Caco-2 (cell line): ENCODE measurements around the gene PASD1. TPM values are rescaled to one million over a fixed set of nuclear protein-coding genes. Genes with fewer than 3 reads are reported as not detected.

ENCODE experiments used
- BruUV-seq: library from RNA; stranded (reverse); fragments of 400-500 nt; replicated peaks from 2 replicates; lab custom pipeline; 2021; lab: Mats Ljungman, UMichigan
- CTCF ChIA-PET: fragments of 300-600 bp; sonication (Branson Sonifier 250); formaldehyde crosslinking; loops from one replicate; lab custom pipeline; 2022; ENCODE audit warnings: antibody characterized with exemption; lab: Charles Lee
- POLR2A ChIA-PET: fragments of 300-600 bp; sonication (Branson Sonifier 250); formaldehyde crosslinking; loops from one replicate; lab custom pipeline; 2022; ENCODE audit warnings: antibody characterized with exemption; lab: Charles Lee
- DNase-seq, 2 experiments: peaks; one replicate each; pipeline versions ENCODE4 v3.0.0 to v3.0.0-alpha.2; 2020 to 2022
- H3K27me3 ChIP-seq: replicated peaks from 2 replicates; pipeline ENCODE4 v1.6.0; 2011; ENCODE audit warnings: low read length; ENCODE audit not compliant: control insufficient read depth, insufficient read depth
- H3K36me3 ChIP-seq: 2 replicates; pipeline ENCODE4 v1.5.1; 2011; ENCODE audit warnings: low read length; ENCODE audit not compliant: control insufficient read depth, insufficient read depth
- H3K4me1 ChIP-seq: fragments of 250-450 bp; sonication (Bioruptor Pico); 2 replicates; pipeline ENCODE4 v1.5.1; 2020; ENCODE audit warnings: mild to moderate bottlenecking
- H3K4me3 ChIP-seq: 2 replicates; pipeline ENCODE4 v1.5.1; 2011; ENCODE audit warnings: low read depth, mild to moderate bottlenecking, control low read depth, low read length
- H3K9me3 ChIP-seq: fragments of 250-450 bp; sonication (Bioruptor Pico); 2 replicates; pipeline ENCODE4 v1.5.1; 2020; ENCODE audit warnings: mild to moderate bottlenecking, moderate library complexity
- H3K27ac Mint-ChIP-seq: one replicate; pipeline ENCODE4 v1.8.0; 2022; ENCODE audit warnings: mixed read lengths; ENCODE audit not compliant: unreplicated experiment
- H3K27me3 Mint-ChIP-seq: one replicate; pipeline ENCODE4 v1.8.0; 2022; ENCODE audit warnings: mixed read lengths; ENCODE audit not compliant: insufficient read depth, unreplicated experiment
- H3K36me3 Mint-ChIP-seq: one replicate; pipeline ENCODE4 v1.8.0; 2022; ENCODE audit warnings: mild to moderate bottlenecking, mixed read lengths; ENCODE audit not compliant: insufficient read depth, unreplicated experiment
- H3K4me1 Mint-ChIP-seq: one replicate; pipeline ENCODE4 v1.8.0; 2022; ENCODE audit warnings: low read depth, mixed read lengths; ENCODE audit not compliant: unreplicated experiment
- H3K4me3 Mint-ChIP-seq: one replicate; pipeline ENCODE4 v1.8.0; 2022; ENCODE audit warnings: mild to moderate bottlenecking, moderate library complexity, mixed read lengths; ENCODE audit not compliant: unreplicated experiment
- H3K9me3 Mint-ChIP-seq: one replicate; pipeline ENCODE4 v1.8.0; 2022; ENCODE audit warnings: mixed read lengths; ENCODE audit not compliant: unreplicated experiment
- CTCF ChIP-seq, 2 experiments: fragments of 200-600 bp in 1 of 2; IDR thresholded peaks; 1 replicate in 1 of 2; 2 replicates in 1 of 2; pipeline versions ENCODE4 v1.5.1 to v1.8.0; 2011 to 2022; ENCODE audit warnings: antibody characterized with exemption in 1 of 2, control low read depth in 1 of 2, inconsistent platforms in 1 of 2, low read depth in 1 of 2, low read length in 1 of 2, mild to moderate bottlenecking in 1 of 2, moderate library complexity in 1 of 2; ENCODE audit not compliant: insufficient read depth in 1 of 2, severe bottlenecking in 1 of 2, unreplicated experiment in 1 of 2
- intact Hi-C: fragments of 100-400 bp; cut with micrococcal nuclease; formaldehyde crosslinking; loops from one replicate; pipeline ENCODE4 v1.10.0; 2022; ENCODE audit not compliant: unreplicated experiment
- total RNA-seq: library from RNA; stranded (reverse); gene quantifications from 2 replicates; pipeline ENCODE4 v1.2.3, GENCODE V29; 2022

PASD1 gene
- total RNA-seq, 1 experiment from 2014 or later = not detected

DNA sequence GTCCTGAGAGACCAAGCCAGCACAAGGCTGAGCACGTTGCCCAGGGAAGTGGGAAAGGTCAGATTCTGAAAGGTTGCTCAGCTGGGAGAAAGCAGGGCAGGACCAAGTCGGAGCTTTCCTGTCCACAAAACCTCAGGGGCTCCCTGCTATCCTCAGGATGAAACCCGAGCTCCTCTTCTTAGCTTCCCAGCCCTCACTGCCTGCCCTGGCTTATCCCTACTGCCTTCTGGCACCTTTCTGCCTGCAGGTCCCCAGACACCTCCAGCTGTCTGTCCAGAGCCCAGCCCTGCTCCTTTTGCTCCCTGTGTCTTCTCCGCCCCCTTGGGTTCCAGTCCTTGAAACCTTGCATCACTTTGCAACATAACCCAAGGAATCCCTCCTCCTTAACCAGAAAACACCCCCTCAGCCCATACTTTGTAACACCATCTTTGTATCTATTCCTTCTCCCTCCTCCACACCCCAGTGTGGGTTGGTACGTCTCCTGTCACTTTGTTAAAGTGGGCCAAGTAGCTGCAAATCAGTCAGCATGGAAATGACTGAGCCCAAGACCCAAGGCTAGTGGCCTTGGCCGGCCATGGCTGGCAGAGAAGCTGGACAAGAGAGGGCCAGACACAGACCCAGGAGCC, 111.8 kb downstream of the PASD1 start:
- H3K36me3 ChIP-seq = no peaks in the 10 kb centered on the region
- H3K4me1 Mint-ChIP-seq = no peaks in the 10 kb centered on the region
- H3K4me1 ChIP-seq = no peaks in the 10 kb centered on the region
- no TSS peak for BruUV-seq
- H3K27ac Mint-ChIP-seq = no peak overlapping the region
- H3K36me3 Mint-ChIP-seq = no peaks in the 10 kb centered on the region
- H3K27me3 Mint-ChIP-seq = peaks cover 8% of the 10 kb centered on the region
- no peaks in the 10 kb centered on the region for H3K27me3 ChIP-seq
- no peak overlapping the region for H3K4me3 Mint-ChIP-seq
- ChIA-PET POLR2A (no interaction called here), CTCF (no interaction called here)
- H3K9me3 ChIP-seq = no peaks in the 10 kb centered on the region
- no peak for TF ChIP-seq CTCF (IDR thresholded peaks at IDR 0.05; ENCODE audit: insufficient read depth in 1 of 2, low read depth in 1 of 2, low read length in 1 of 2, severe bottlenecking in 1 of 2, unreplicated experiment in 1 of 2)
- intact Hi-C loops = no loop called here
- no peak overlapping the region for H3K4me3 ChIP-seq
- DNase-seq = no peak
- H3K9me3 Mint-ChIP-seq = no peaks in the 10 kb centered on the region

DNA sequence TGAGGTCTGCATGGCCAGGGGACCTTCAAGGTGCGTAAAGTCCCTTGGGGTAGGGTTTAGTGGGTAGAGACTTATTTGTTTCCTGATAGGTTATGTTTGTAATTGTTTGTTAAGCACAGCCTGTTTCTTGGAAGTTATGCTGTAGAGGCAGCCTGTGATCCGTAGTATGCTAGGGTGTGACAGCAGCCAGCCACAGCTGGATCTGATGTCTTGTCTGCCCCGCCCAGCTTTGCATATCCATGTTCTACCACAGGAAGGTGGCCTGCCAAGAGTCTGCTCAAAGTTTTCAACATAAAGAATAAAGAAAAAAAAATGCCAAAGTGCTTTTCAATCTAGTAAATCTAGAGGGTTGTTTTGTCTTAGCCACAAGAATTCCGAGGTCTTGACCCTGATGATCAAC, 112.7 kb downstream of the PASD1 start:
- Histone ChIP-seq H3K9me3 (no peaks in the 10 kb centered on the region), H3K36me3 (no peaks in the 10 kb centered on the region), H3K4me1 (no peaks in the 10 kb centered on the region), H3K27me3 (no peaks in the 10 kb centered on the region), H3K4me3 (no peak overlapping the region)
- ChIA-PET CTCF (no interaction called here), POLR2A (no interaction called here)
- DNase-seq = no peak
- Mint-ChIP-seq H3K27me3 (peaks cover 8% of the 10 kb centered on the region), H3K4me1 (no peaks in the 10 kb centered on the region), H3K36me3 (no peaks in the 10 kb centered on the region), H3K9me3 (no peaks in the 10 kb centered on the region), H3K27ac (no peak overlapping the region), H3K4me3 (no peak overlapping the region)
- intact Hi-C loops = no loop called here
- no TSS peak for BruUV-seq
- TF ChIP-seq CTCF (IDR thresholded peaks at IDR 0.05; ENCODE audit: insufficient read depth in 1 of 2, low read depth in 1 of 2, low read length in 1 of 2, severe bottlenecking in 1 of 2, unreplicated experiment in 1 of 2) = no peak

DNA sequence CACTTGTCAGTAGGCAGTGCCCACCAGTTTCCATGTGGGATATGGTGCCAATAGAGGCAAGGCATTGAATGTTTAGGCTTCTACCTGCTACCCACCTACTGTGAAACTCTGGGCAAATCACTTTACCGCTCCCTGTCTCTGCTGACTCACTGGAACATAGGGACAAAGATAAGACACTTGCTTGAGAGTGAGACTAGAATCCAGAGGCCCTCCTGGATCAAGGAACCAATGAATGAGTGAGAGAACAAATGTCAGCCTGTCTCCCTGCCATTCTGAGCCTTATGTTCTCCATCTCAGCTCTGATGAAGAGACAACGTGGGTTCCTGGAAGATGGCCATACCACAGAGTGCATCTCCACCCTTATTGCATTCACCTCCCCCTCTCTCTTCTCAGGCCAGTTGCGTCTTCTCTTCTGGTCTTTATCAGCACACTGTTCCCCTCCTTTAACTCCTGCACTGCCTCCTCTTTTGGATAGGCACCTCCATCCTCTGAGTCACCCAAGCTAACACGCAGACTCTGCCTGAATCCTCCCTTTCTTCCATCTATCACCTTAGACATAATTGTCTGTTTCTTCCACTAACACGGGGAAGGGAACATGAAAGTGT, 116.4 kb downstream of the PASD1 start:
- DNase-seq = no peak
- no peak for TF ChIP-seq CTCF (IDR thresholded peaks at IDR 0.05; ENCODE audit: insufficient read depth in 1 of 2, low read depth in 1 of 2, low read length in 1 of 2, severe bottlenecking in 1 of 2, unreplicated experiment in 1 of 2)
- H3K36me3 ChIP-seq = no peaks in the 10 kb centered on the region
- H3K9me3 ChIP-seq = no peaks in the 10 kb centered on the region
- Mint-ChIP-seq H3K9me3 (no peaks in the 10 kb centered on the region), H3K36me3 (no peaks in the 10 kb centered on the region), H3K27me3 (peaks cover 11% of the 10 kb centered on the region), H3K4me3 (no peak overlapping the region), H3K4me1 (no peaks in the 10 kb centered on the region), H3K27ac (no peak overlapping the region)
- BruUV-seq = no TSS peak
- no peaks in the 10 kb centered on the region for H3K4me1 ChIP-seq
- no peaks in the 10 kb centered on the region for H3K27me3 ChIP-seq
- intact Hi-C loops = no loop called here
- H3K4me3 ChIP-seq = no peak overlapping the region
- ChIA-PET POLR2A (no interaction called here), CTCF (no interaction called here)
